Astrocyte (in vitro differentiated cells and primary cell): ENCODE results near the gene BMP8A.

Experiments used
- CTCF ChIP-seq: IDR thresholded peaks from 2 replicates; pipeline ENCODE4 v1.5.1; 2011; ENCODE audit warnings: low read depth, mild to moderate bottlenecking, inconsistent platforms, low read length, moderate library complexity; ENCODE audit not compliant: insufficient read depth
- EZH2 ChIP-seq: IDR thresholded peaks from 2 replicates; pipeline ENCODE4 v1.6.1; 2012; ENCODE audit warnings: mild to moderate bottlenecking, low read length, inconsistent platforms; ENCODE audit not compliant: insufficient read depth

DNA sequence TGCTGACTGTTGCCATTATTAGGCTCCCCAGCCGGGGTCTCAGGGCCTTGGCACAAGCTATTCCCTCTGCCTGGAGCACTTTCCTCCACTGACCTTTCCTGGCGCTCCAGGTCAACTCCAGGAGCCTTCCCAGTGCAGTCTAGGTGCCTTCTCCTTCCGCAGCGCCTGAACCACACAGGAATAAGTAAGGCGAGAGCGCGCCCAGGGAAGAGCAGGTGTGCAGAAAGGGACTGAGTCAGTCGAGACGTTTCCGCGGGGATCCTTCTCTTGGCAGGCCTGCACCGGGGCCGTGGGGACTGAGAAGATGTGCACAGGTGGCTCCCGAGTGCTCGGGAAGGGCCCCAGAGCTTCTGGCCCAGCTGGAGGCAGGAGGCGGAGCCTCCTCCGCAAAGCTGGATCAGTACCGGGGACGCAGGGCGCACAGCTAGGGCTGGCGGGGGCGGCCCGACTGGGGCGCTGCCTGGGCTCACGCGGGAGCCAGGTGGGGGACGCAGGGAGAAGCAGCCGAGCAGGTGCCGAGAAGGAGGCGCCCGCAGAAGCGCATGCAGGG lies 765 bp upstream of the BMP8A start:
- TF ChIP-seq EZH2 (no peak), CTCF (no peak)
